GM21529 (cell line): Measurements from ENCODE around the gene TSPAN32.
"Not testable (repeated sequence)": the region's sequence is repeated elsewhere in the genome, so short reads cannot be mapped to it uniquely, and the experiment has no call there.

Experiments
- ATAC-seq: cut with Tn5 transposase; IDR thresholded peaks from one replicate; pipeline ENCODE4 v1.9.1; 2021; ENCODE audit not compliant: unreplicated experiment

Gene TSPAN32

DNA sequence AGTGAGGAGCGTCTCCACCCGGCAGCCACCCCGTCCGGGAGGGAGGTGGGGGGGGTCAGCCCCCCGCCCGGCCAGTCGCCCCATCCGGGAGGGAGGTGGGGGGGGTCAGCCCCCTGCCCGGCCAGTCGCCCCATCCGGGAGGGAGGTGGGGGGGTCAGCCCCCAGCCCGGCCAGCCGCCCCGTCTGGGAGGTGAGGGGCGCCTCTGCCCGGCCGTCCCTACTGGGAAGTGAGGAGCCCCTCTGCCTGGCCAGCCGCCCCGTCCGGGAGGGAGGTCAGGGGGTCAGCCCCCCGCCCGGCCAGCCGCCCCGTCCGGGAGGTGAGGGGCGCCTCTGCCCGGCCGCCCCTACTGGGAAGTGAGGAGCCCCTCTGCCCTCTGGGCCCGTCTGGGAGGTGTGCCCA, 30.8 kb downstream of the TSPAN32 start:
- ATAC-seq = not testable (repeated sequence)

DNA sequence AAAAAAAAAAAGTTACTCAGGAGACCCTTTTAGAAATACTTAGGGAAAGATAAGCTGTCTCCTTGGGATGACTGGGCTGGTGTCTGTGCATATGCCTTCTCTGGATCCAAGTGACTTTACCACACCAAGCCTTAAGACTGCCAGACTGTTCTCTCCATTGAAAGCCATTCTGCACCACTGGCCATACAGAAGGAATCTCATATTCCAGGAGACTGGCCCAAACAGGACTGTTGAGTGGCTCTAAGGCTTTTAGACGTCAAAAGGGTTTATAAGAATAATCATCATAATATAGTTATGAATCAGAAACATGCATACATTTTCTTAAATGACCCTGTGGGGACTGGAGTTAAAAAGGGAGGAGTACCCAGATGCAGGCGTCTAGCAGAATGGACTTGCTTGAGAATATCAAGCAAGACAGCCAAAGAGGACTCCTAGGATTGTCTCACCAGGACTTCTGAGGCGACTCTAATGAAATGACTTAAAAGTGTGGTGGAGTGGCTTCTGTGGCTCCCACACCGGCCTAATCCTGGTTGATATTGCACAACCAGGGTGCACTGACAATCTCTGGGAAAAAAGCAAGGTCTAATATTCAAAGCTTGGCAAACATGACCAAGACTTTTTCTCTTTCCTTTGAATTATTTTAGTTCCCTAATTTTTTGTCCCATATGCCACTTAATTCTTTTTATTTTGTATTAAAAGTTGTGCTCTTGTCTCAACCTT, 31.8 kb downstream of the TSPAN32 start:
- ATAC-seq = not testable (repeated sequence)

GRCh38 chr11:2335286-2335685, 33.5 kb downstream of the TSPAN32 start:
- ATAC-seq = not testable (repeated sequence)

DNA sequence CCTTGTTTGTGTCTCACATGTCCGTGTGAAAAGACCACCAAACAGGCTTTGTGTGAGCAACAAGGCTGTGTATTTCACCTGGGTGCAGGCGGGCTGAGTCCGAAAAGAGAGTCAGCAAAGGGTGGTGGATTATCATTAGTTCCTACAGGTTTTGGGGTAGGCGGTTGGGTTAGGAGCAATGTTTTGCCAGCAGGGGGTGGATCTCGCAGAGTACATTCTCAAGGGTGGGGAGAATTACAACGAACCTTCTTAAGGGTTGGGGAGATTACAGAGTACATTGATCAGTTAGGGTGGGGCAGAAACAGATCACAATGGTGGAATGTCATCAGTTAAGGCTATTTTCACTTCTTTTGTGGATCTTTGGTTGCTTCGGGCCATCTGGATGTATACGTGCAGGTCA, 36.9 kb downstream of the TSPAN32 start:
- ATAC-seq = not testable (repeated sequence)

GRCh38 chr11:2342557-2342956, 40.7 kb downstream of the TSPAN32 start:
- ATAC-seq = no peak

DNA sequence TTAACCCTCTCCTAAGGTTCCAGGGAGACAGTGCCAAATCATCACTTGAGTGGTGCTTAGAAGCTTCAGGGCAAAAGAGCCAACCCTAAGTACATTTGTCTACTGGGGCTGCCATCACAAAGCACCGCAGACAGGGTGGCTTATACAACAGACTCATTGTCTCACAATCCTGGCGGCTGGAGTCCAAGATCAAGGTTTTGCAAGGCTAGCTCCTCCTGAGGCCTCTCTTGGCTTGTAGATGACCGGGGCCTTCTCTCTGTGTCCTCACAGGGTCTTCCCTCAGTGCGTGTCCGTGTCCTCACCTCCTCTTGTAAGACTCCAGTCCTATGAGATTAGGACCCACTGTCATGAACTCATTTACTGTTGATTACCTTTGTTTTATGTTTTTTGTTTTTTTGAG, 41.2 kb downstream of the TSPAN32 start:
- ATAC-seq = no peak

GRCh38 chr11:2343502-2343901, 41.7 kb downstream of the TSPAN32 start:
- ATAC-seq = no peak

DNA sequence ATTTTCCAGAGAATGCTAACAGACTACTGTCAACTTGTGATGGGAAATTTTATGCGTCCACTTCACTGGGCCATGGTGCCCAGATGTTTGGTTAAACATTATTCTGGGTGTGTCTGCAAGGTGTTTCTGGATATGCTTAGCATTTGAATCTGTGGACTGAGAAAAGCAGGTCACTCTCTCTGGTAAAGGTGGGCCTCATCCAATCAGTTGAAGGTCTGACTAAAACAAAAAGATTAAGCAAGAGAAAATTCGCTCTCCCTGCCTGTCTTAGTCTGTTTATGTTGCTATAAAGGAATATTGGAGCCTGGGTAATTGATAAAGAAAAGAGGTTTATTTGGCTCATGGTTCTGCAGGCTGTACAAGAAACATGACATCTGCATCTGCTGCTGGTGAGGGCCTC, 43.2 kb downstream of the TSPAN32 start:
- no peak for ATAC-seq

DNA sequence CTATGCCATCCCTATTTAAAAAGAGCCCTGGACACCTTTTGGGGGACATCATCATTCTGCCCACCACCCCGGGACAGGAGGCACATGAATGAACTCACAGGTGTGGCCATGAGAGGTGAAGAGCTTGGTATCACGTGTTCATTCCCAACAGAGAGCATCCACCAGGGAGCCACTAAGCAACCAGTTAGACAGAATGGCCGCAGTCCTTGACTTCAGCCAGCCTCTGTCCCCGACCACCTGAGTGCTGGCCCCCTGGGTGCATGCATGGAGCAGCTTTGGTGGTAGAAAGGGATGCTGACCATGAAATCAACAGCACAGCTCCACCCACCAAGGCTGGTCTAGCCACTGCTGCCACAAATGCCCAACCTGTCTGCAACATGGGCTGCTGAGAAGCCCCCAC, 44.2 kb downstream of the TSPAN32 start:
- no peak for ATAC-seq

- ATAC-seq = no peak
Observed at GRCh38 chr11:2346586-2347307, 44.9 kb downstream of the TSPAN32 start.

- no peak for ATAC-seq
Observed at GRCh38 chr11:2347308-2347830, 45.6 kb downstream of the TSPAN32 start.

GRCh38 chr11:2348986-2349385, 47.2 kb downstream of the TSPAN32 start:
- ATAC-seq = no peak

DNA sequence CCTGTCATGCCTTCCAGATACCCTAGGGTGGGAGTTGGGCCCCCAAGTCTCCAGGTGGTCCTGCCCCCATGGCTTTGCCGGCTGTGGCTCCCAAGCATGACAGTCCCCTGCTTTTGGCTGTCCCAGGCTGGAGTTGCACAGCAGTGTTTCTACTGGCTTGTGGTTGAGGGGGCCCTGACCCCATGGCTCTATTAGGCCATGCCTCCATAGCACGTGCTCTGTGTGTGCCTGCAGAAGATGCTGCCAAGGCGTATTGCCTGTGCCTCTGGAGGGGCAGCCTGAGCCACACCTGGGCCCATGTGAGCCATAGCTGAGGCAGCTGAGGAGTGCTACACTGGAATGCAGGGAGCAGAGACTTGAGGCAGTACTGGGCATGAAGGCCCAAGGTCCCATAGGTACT, 49.9 kb downstream of the TSPAN32 start:
- ATAC-seq = no peak

- ATAC-seq = no peak
Observed at GRCh38 chr11:2352420-2352819, 50.6 kb downstream of the TSPAN32 start.

DNA sequence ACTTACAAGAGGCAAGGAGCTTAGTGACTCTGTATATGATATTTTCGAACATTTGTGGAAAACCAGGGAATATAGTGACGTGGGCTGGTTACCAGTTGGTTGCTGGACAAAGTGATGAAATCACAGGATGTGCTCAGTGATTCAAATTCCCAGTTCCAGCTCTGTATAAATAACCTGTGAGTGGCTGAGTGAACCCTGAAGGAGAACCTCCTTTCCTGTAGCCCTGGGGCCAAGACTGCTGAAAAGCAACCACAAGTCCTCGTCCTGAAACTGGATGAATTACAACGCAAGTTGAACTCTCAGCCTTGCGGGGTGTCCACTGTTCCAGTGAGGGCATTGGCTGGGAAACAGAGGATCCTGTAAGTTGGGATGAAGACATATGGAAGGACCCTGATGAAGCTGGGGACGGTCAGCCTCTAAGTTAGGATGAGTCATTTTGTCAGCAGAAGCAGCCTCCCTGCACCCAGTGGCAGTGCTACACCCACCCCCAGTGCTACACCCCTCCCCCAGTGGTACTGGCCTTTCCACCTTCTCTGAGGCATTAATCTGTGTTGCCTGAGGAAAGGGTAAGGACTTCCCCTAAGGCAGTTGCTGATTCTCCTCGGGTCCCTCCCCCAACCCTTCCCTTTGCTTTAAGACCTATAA, 53.3 kb downstream of the TSPAN32 start:
- ATAC-seq = no peak

GRCh38 chr11:2357246-2357645, 55.4 kb downstream of the TSPAN32 start:
- no peak for ATAC-seq

DNA sequence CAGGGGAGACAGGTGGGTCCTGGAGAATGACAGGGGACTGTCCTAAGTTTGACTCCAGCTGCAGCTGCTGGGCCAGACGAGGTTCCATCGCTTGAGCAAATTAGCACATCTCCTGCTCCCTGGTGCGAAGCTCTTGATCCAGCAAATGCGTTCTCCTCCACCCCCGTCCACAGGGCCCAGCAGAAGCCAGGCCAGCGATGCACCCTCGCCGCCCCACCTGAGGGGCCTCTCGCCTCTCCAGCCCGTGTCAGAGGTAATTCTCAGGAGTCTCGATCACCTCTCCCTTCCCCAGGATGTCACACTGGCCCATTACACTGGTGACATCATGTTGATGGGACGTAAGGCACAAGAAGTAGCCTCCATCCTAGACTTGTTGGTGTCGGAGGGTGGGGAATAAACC, 55.8 kb downstream of the TSPAN32 start:
- not testable (repeated sequence) for ATAC-seq

- ATAC-seq = no peak
Observed at GRCh38 chr11:2358754-2359442, 57.1 kb downstream of the TSPAN32 start.

DNA sequence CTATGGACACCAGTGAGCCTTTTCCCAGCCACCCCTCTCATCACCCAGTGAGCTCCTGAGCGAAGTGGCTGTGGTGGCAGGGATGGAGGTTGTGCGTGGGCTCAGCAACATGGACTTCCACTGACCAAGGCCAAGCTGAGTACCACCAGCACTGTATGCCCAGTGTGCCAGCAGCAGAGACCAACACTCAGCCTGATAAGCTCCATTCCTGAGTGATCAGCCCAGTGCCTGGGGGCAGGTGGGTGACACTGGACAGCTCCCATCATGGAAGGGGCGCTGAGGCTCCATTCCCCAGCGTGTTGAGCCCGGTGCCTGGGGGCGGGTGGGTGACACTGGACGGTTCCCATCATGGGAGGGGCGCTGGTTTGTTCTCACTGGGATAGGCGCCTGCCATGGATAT, 57.7 kb downstream of the TSPAN32 start:
- ATAC-seq = no peak

GRCh38 chr11:2360081-2360642, 58.3 kb downstream of the TSPAN32 start:
- no peak for ATAC-seq

- ATAC-seq = no peak
Observed at GRCh38 chr11:2361565-2361964, 59.8 kb downstream of the TSPAN32 start.
